ENCODE data around the gene SERGEF. TPM values are rescaled to one million over a fixed set of nuclear protein-coding genes. Genes with fewer than 3 reads are reported as not detected.

The SERGEF gene
- total and polyA plus RNA-seq, 12 donors = 14.8 to 105 (median 19.9) TPM

GRCh38 chr11:17778956-17779860 lies 233.6 kb downstream of the SERGEF start:
- Histone ChIP-seq H3K36me3 (no peaks in the 10 kb centered on the region), H3K4me3 (no peak overlapping the region), H3K4me1 (no peaks in the 10 kb centered on the region), H3K9me3 (no peaks in the 10 kb centered on the region), H3K27me3 (no peaks in the 10 kb centered on the region), H3K27ac (no peak overlapping the region)
- 96 to 97% methylated on average over 40 of the region's 40 CpGs for WGBS, 2 donors
- no peak for TF ChIP-seq CTCF (IDR thresholded peaks at IDR 0.05)
- intact Hi-C loops (cut with DNase I) = no loop called here
- DNase-seq (no peak), ATAC-seq (no peak)

- TF ChIP-seq CTCF (IDR thresholded peaks at IDR 0.05) = no peak
- Histone ChIP-seq H3K27me3 (no peaks in the 10 kb centered on the region), H3K27ac (no peak overlapping the region), H3K36me3 (no peaks in the 10 kb centered on the region), H3K4me3 (no peak overlapping the region), H3K9me3 (no peaks in the 10 kb centered on the region), H3K4me1 (no peaks in the 10 kb centered on the region)
- ATAC-seq (no peak), DNase-seq (no peak)
- intact Hi-C loops (cut with DNase I) = no loop called here
- 97 to 99% methylated on average over 5 of the region's 5 CpGs for WGBS, 2 donors
Observed at GRCh38 chr11:17778352-17778751, 234.5 kb downstream of the SERGEF start.

GRCh38 chr11:17777738-17778091 lies 235.1 kb downstream of the SERGEF start:
- Histone ChIP-seq H3K27ac (no peak overlapping the region), H3K36me3 (no peaks in the 10 kb centered on the region), H3K27me3 (no peaks in the 10 kb centered on the region), H3K9me3 (no peaks in the 10 kb centered on the region), H3K4me1 (no peaks in the 10 kb centered on the region), H3K4me3 (no peak overlapping the region)
- ATAC-seq (no peak), DNase-seq (no peak)
- WGBS, 2 donors = 89 to 95% methylated on average over 13 of the region's 13 CpGs
- intact Hi-C loops (cut with DNase I) = no loop called here
- no peak for TF ChIP-seq CTCF (IDR thresholded peaks at IDR 0.05)

- no peaks in the 10 kb centered on the region for H3K36me3 ChIP-seq
- ATAC-seq (no peak), DNase-seq (no peak)
- no peak overlapping the region for H3K4me3 ChIP-seq
- H3K27ac ChIP-seq = no peak overlapping the region
- no peak for TF ChIP-seq CTCF (IDR thresholded peaks at IDR 0.05)
- no peaks in the 10 kb centered on the region for H3K27me3 ChIP-seq
- no peaks in the 10 kb centered on the region for H3K9me3 ChIP-seq
- no peaks in the 10 kb centered on the region for H3K4me1 ChIP-seq
- intact Hi-C loops (cut with DNase I) = no loop called here
- 87 to 88% methylated on average over 16 of the region's 16 CpGs for WGBS, 2 donors
Observed at GRCh38 chr11:17777086-17777737, 235.6 kb downstream of the SERGEF start.

Measured in heart right ventricle (tissue), 16 donors.